Fibroblast of skin of scalp (primary cell): Measurements from ENCODE around the gene ZNF804A.
"Not testable (repeated sequence)": the region's sequence is repeated elsewhere in the genome, so short reads cannot be mapped to it uniquely, and the experiment has no call there.

Experiments used
- DNase-seq: peaks from one replicate; pipeline ENCODE4 v3.0.0-alpha.2; 2013

Gene ZNF804A

DNA sequence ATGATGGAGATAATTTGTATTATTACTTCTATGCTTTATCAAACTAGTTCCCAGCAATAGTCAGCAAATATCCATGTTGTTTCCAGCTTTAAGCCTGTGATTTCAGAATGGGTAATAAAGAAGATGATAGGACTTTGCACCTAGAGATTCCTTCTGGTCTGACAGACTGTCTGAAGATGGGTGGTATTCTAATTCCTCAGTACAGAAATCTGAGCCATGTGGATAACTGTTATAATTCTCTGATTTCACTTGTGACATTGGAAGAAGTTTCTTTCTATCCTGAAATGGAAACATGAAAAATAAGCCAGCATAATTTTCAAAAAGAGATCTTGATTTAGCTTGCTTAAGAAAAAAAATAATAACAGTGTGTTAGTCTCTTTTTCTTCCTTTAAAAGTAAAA lies 130.1 kb downstream of the ZNF804A start:
- no peak for DNase-seq

DNA sequence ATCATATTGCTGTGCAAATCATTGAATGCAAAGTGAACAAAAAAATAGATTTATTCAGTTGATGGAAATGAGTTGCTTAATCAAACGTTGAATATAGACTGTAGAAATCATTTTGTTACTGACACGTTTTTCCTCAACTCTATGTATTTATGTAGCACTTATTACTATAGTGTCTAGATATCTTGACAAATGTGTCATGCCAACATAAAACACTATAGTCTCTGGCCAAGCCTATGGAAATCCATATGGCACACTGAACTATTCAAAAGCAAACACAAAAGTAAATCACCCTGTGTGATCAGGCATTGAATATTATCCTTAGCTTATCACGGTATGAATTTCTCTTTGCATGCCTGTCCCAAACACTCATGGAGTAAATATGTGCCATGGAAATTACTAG lies 131.3 kb downstream of the ZNF804A start:
- peak; percentile 2 for DNase-seq

DNA sequence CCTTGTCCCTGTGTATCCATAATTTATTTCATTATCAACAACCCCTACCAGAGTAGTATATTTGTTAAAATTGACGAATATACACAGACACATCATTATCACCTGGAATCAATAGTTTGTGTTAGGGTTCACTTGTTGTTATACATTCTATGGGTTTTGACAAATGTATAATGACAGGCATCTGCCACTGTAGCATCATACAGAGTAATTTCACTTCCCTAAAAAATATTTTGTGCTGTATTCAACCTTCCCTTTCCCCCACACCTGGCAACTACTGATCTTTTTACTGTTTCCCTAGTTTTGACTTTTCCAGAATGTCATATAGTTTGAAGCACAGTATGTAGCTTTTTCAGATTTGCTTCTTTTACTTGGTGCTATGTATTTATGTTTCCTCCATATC lies 132.0 kb downstream of the ZNF804A start:
- no peak for DNase-seq

DNA sequence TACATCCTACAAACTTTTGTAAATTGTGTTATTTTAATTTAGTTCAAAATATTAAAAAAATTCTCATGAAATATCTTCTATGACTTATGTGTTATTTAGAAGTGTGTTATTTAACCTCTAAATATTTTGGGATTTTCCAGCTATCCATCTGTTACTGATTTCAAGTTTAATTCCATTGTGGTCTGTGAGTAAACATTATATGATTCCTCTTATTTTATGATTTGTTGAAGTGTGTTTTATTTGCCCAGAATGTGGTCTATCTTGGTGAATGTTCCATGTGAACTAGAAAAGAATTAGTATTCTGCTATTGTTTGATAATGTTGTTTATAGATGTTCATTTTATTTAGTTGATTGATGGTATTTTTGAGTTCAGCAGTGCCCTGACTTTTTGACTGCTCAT lies 136.0 kb downstream of the ZNF804A start:
- DNase-seq: peak; percentile 3

DNA sequence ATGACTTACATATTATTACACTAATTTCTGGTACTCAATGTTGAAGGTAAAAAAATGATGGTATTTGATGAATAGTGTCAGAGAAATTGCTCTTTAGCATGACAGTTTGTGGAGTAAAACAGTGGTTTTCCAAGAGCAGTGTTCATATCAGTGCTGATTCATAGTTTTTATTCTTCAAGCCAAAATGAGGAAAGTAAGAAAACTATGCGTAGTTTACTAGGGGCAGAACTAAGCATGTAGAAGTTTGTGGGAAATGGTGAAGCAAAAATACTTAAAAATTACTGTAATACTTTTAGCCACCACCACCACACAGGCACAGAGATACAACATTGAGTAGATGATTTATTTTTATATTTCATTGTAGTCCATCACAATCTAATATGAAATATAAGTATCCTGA lies 137.3 kb downstream of the ZNF804A start:
- DNase-seq: no peak

DNA sequence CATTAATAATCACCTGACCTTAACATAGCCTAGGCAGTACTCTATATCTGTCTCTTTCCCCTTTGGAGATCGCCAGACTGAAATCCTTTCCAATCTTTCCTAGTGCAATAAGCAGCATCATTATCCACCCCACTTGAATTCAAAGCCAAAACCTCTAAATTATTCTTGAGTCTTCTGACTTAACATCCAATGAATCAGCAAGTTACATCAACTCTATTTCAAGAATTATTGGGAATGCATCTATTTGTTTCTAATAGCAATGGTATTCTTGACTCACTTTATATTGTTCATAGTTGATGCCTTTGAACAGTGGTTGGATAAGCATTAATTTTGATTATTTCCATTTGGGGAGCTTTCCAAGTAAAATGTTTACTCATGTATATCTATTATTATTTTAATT lies 144.8 kb downstream of the ZNF804A start:
- no peak for DNase-seq

DNA sequence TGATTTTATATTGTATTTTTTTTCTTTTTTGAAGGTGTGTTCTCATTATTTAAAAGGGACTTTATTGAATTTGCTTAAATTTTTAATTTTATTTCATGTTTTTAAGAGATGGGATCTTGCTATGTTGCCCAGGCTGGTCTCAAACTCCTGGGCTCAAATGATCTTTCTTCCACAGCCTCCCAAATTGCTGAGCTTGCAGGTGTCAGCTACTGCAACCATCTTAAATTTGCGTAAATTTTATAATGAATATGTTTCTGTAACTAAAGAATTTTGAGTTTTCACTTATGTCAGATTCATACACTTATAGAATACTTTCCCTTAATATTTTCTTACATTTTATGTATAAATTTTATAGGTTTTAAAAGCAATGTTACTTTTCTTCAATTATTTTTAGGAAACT lies 157.8 kb downstream of the ZNF804A start:
- DNase-seq: no peak

DNA sequence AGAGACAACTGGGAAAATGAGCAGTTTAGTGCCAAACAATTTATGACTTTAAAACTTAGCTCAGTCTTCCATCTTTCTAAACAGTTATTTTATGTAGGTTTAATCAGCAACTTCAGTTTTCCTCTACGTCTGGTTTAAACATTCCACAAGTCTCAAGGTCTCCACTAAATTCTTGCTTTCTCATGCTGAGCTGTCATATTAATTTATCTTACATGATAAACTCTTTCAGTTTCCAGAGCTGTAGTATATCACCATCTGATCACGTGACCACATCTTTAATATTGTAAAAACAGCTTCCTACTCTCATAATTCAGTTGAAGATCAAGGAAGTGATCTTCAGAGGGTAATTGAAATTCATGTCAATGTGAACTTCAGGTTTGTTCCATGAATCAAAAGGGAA lies 158.6 kb downstream of the ZNF804A start:
- no peak for DNase-seq

DNA sequence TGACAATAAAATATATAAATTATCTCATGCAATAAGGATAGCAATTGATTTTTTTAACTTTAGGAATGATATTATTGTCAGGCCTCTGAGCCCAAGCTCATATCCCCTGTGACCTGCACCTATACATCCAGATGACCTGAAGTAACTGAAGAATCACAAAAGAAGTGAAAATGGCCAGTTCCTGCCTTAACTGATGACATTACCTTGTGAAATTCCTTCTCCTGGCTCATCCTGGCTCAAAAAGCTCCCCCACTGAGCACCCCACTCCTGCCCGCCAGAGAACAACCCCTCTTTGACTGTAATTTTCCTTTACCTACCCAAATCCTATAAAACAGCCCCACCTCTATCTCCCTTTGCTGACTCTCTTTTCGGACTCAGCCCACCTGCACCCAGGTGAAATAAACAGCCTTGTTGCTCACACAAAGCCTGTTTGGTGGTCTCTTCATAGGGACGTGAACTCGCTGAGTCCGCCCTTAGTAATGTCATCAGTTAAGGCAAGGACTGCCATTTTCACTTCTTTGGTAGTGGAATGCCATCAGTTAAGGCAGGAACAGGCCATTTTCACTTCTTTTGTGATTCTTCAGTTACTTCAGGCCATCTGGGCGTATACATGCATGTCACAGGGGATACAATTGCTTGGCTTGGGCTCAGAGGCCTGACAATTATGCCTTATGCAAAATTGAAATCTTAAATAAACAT lies 161.4 kb downstream of the ZNF804A start:
- DNase-seq: not testable (repeated sequence)

DNA sequence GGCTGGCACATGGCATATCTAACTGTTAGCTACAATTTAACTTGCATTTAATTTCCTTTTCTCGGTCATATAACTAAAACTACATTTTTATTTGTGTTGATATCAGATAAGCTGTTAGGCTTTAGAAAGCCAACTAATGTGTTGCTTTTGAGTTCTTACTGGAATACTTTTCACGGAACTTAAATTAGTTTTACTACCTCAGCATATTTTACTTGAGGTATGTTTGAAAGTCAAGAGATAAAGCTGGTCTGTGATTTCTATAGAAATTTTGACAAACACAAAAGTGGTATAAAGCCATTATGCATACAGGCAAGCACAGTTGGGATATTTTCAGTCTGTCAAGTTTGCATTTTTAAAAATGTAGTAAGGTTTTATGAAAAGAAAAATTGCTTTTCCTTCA lies 162.6 kb downstream of the ZNF804A start:
- DNase-seq: no peak

DNA sequence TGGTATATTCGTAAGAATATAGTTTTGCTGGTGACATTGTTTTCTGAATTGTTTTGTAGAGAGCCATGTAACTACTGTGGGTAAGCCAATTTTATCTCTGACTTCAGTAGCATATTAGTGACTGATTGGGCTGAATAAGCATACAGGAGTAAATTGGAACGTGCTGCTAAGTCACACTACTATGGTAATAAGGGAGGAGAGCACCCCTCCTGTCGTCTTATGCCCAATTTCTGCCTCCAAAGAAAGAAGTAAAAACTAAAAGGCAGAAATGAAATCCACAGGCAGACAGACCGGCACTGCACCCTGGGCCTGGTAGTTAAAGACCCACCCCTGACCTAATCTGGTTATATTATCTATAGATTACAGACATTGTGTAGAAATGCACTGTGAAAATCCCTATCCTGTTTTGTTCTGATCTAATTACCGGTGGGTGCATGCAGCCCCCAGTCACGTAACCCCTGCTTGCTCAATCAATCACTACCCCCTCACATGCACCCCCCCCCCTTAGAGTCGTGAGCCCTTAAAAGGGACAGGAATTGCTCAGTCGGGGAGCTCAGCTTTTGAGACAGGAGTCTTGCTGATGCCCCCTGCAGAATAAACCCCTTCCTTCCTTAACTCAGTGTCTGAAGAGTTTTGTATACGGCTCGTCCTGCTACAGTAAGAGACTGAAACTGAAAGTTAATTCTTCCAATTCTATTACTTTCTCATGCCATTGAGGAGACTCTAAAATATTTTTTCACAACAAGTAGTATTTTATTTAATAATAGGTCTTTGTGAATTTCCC lies 167.0 kb downstream of the ZNF804A start:
- DNase-seq: no peak

DNA sequence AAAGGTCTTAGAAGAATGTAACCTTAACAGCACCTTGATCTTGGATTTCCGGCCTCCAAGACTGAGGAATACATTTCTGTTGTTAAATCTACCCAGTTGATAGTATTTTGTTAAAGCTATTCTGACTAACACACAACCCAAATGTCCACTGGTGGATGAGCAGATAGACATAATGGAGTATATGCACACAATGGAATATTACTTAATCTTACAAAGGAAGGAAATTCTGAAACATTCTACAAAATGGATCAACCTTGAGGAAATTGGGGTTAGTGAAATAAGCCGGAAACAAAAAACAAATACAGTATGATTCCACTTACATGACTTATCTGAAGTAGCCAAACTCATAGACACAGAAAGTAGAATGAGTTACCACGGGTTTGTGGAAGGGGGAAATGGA lies 168.7 kb downstream of the ZNF804A start:
- DNase-seq: no peak

DNA sequence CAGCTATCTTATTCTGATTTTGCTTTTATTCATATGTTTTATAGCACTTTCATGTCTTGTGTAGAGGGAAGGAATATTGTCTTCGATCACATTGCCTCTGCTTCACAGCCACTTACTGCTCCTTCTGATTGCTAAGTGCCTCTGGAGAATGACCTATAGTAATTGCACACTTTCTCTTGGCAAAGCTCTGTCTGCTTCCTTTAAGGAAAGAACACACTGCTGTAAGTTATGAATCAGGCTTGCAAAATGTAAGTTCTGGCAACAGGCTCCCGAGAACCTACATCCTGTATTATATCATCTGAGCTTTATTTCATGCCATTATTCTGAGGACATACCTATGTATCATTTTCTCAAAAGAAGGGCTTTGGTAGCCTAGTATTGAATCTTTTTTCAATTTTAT lies 170.7 kb downstream of the ZNF804A start:
- peak; percentile 25 for DNase-seq

DNA sequence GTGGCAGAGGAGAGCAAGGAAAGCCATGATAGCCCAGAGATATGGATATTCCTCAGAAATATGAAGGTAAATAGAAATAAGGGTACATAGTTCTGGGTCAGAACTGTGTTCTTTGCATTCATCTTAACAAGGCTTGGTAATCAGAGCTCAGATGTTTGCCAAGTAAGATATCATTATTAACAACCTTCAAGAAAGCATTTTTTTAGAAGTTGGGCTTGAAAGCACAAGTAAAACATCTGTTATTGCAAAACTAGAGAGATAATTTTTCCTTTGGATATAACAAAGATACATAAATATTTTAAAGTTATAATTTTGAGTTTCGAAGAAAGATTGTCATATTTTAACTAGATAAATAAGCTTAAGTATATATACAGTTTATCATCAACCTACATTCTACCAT lies 171.4 kb downstream of the ZNF804A start:
- DNase-seq: no peak

DNA sequence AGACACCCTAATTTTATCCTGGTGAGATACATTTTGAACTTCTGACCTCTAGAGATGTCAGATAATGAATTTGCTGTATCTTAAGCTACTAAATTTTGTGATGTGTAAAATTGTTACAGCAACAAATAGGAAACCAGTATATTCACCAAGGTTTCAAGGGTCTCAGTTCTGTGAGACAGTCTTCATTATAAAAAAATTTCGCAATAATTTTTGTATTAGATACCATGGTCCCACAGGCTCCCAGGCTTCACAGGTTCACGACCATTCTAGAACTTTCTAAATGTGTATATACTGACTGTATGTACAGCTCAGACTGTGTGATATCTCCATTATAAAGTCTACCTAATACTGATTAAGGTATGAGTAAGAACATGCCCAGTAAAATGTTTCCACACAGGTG lies 181.4 kb downstream of the ZNF804A start:
- DNase-seq: no peak

DNA sequence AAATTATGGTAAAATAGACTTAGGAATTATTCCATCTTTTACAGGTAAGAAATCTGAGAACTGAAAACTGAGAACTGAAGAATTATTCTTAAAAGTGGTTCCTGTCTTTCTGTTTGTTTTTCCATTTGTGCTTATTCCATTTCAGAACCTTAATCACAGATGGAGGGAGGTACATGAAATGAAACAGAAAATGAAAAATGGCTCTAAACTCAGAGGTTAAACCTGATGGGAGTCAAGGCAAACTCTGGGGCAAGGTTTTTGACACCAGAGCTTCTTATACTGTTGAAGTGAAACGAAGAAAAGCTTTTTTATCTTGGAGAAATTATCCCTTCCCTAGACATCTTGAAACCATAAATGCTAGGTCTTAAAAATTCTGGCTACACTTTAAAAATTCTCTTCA lies 182.1 kb downstream of the ZNF804A start:
- DNase-seq: no peak

DNA sequence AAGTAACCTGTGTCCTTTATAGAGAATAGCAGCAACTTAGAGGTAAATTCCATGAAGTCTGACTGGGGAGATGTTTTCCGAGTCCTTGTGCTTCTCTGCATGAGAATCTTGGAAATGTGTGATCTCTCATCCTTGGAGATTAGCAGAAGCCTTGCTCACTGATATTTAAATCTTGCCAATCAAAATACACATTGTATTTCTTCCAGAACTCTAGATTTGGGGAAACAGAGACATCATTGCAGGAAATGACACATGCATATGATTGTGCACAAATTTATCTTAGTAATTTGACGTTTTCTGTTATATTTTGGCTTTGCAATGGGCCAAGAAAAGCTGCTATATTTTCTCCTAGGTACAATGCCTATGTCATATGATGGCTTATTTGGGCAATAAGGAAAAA lies 182.6 kb downstream of the ZNF804A start:
- peak; percentile 3 for DNase-seq

DNA sequence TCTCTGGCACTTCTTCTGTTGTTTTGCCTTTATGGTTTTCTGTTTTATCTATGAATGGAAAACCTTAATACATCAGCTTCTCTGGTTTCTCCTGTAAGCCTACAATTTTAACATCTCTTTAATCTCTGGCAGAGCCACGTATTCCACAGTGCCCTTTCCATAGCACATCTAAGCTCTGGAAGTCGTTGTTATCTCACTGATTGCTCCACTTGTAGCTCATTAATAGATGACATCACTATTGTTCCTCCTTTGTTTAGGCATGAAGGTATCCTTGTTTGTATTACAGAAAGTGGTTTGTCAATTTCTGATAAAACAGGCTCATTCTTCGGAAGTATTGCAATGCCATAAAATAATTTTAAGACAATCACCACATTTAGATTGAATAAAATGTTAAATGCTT lies 185.2 kb downstream of the ZNF804A start:
- DNase-seq: no peak

DNA sequence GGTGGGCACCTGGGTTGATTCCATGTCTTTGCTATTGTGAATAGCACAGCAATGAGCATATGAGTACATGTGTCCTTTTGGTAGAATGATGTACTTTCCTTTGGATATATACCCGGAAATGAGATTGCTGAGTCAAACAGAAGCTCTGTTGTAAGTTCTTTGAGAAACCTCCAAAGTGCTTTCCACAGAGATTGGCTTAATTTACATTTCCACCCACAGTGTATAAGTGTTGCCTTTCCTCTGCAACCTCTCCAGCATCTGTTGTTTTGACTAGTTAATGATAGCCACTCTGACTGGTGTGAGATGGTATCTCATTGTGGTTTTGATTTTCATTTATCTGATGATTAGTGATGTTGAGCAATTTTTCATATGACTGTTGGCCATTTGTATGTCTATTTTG lies 194.8 kb downstream of the ZNF804A start:
- no peak for DNase-seq

DNA sequence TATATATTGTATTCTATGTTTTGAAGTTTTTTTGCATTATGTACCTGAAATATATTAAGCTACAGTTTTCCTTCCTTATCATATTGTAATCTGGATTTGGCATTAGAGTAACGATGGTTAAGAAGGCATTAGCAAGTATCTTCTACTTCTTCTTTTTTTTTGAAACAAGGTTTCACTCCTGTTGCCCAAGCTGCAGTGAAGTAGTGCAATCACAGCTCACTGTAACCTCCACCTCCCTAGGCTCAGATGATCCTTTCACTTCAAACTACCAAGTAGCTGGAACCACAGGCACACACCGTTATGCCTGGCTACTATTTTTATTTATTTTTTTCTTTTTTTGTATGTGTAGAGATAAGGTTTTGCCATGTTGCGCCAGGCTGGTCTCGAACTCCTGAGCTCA lies 201.1 kb downstream of the ZNF804A start:
- no peak for DNase-seq

DNA sequence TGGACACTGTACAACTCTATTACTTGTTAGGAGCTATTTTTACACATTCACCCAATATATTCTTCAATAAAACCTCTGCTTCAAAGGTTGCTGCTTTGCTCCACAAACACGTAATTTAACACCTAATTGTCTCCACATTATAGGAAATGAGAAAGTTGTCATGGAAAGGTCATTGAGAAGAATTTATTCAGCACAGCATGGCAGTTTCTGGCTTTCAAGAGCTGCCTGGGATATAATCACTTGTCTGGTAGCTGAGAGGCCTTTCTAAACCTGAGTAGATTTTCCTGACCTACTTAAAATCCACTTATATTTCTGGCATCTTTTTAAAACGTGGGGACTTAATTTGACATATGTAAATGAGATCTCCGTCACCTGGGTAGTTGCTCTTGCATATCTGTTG lies 216.1 kb downstream of the ZNF804A start:
- DNase-seq: no peak

DNA sequence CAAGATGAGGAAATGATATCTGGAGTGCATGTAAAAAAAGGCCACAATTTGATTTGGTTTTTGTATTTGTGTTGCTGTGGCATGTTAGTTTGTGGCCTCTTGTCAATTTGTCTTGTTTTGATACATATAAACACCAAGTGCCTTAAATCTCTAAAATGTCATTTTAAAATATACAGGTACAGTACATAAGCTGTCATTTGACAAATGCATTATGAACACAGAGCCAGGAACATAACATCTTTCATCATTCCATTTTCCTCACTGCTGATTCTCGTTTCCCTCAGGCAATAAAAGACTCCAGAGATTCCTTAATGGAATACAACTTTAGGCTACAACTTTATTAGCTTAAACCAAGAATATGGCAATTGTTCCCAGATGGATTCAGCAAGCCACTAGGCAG lies 217.5 kb downstream of the ZNF804A start:
- no peak for DNase-seq

DNA sequence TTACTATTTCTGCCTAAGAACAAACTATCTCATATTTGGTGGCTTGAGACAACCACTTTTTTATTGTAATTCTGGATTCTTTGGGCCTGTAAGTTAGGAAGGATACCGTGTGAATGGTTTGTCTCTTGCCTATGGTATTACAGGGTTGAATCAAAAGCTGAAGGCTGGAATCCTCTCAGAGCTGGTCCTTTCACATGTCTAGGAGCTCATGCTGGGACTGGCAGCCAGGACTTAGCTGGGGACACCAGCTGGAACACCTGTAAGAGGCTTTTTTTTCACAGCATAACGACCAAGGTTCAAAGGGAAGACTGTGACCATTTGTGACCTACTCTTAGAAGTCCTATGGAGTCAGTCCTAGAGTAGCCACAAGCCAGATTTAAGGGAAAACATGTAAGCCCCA lies 226.3 kb downstream of the ZNF804A start:
- DNase-seq: no peak

DNA sequence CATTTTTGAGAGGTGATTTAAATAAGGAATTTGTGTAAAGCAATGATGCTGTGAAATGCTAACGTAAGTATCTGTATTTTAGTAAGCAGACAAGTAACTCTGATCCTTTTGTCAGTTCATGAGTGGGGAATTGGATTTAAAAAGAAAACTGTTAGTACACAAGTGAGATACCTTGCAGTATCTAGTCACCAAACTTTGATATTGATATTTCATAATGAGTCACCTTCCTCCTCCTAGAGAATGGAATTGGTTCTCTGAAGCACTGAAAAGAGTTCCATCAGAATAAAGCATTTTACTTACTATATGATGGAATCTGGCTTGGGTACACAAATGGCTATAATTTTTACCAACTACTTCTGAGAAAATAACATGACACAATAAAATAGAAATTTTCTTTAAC lies 232.2 kb downstream of the ZNF804A start:
- DNase-seq: no peak
